Measurements from ENCODE around the gene CLEC17A.

- TF ChIP-seq, protein P1, sequence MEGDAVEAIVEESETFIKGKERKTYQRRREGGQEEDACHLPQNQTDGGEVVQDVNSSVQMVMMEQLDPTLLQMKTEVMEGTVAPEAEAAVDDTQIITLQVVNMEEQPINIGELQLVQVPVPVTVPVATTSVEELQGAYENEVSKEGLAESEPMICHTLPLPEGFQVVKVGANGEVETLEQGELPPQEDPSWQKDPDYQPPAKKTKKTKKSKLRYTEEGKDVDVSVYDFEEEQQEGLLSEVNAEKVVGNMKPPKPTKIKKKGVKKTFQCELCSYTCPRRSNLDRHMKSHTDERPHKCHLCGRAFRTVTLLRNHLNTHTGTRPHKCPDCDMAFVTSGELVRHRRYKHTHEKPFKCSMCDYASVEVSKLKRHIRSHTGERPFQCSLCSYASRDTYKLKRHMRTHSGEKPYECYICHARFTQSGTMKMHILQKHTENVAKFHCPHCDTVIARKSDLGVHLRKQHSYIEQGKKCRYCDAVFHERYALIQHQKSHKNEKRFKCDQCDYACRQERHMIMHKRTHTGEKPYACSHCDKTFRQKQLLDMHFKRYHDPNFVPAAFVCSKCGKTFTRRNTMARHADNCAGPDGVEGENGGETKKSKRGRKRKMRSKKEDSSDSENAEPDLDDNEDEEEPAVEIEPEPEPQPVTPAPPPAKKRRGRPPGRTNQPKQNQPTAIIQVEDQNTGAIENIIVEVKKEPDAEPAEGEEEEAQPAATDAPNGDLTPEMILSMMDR (conservative IDR thresholded peaks at IDR 0.05): no peak
- TF ChIP-seq EZH2 (IDR thresholded peaks at IDR 0.05; ENCODE audit: low read depth): no peak
These were observed 33.5 kb downstream of the CLEC17A start for GRCh38 chr19:14616407-14616806.
